Psoas muscle (tissue), 8 donors: Measurements from ENCODE around the gene CCDC88A. TPM values are rescaled to one million over a fixed set of nuclear protein-coding genes. Genes with fewer than 3 reads are reported as not detected.
"Not testable (repeated sequence)": the region's sequence is repeated elsewhere in the genome, so short reads cannot be mapped to it uniquely, and the experiment has no call there.

Experiments used
- ATAC-seq, 4 donors: fragments of 200-7000 bp; cut with Tn5 transposase; one replicate each; pipeline ENCODE4 v1.9.1; 2020; ENCODE audit warnings: moderate library complexity in 3 of 4, mild to moderate bottlenecking in 2 of 4
- DNase-seq, 2 donors: peaks; one replicate each; pipeline ENCODE4 v3.0.0-alpha.2; 2020
- H3K27ac ChIP-seq: fragments of 200-600 bp; one replicate; pipeline ENCODE4 v1.8.0; 2022
- H3K27me3 ChIP-seq, 3 donors: fragments of 200-600 bp in 1 of 3; one replicate each; pipeline versions ENCODE4 v1.6.1 to v1.8.0; 2013 to 2022; ENCODE audit warnings: low read length in 2 of 3, mild to moderate bottlenecking in 2 of 3, moderate library complexity in 1 of 3; ENCODE audit not compliant: insufficient read depth in 3 of 3
- H3K36me3 ChIP-seq, 2 donors: fragments of 200-600 bp in 1 of 2; one replicate each; pipeline versions ENCODE4 v1.6.1 to v1.8.0; 2013 to 2022; ENCODE audit warnings: low read depth in 1 of 2, mild to moderate bottlenecking in 1 of 2, moderate library complexity in 1 of 2; ENCODE audit not compliant: insufficient read depth in 1 of 2
- H3K4me1 ChIP-seq: fragments of 200-600 bp; one replicate; pipeline ENCODE4 v1.8.0; 2022
- H3K4me3 ChIP-seq: fragments of 200-600 bp; one replicate; pipeline ENCODE4 v1.8.0; 2022; ENCODE audit warnings: mild to moderate bottlenecking
- H3K9me3 ChIP-seq: fragments of 200-600 bp; one replicate; pipeline ENCODE4 v1.8.0; 2022
- CTCF ChIP-seq: fragments of 200-600 bp; IDR thresholded peaks from one replicate; pipeline ENCODE4 v1.8.0; 2022; ENCODE audit warnings: antibody characterized with exemption
- WGBS, 3 donors: extraction: QIAGEN DNeasy Blood & Tissue Kit; methylation state at CpG; one replicate each; pipeline versions ENCODE4 v1.1.6 to v1.1.7; 2013; 5-methylcytosine and 5-hydroxymethylcytosine counted together
- intact Hi-C, 2 donors: fragments of 100-400 bp; cut with DNase I; formaldehyde crosslinking; loops; one replicate each; pipeline versions ENCODE4 v1.11.0 to v1.14.2; 2022
- polyA plus RNA-seq, 3 donors: library from polyadenylated mRNA; stranded (reverse); fragments of 200-250 nt; gene quantifications; one replicate each; pipeline ENCODE4 v1.2.3, GENCODE V29; 2013
- total RNA-seq, 4 donors: library from RNA; stranded (reverse); fragmentation: NEBNext Ultra II Directional in 2 of 4; extraction: Animal tissue kit (Norgen Biotek cat#: 25700) in 2 of 4; gene quantifications; one replicate each; pipeline versions ENCODE4 v1.2.1 to v1.2.4, GENCODE V29; 2021 to 2023
- donor health status: healthy with polysubstance abuse.
- donor health status: DM: no; HTN: no; CAD: no; lungs with moderate emphysema.
- donor health status: Bipolar disorder and iron deficiency.
- donor health status: healthy.
- donor health status: DM: yes; HTN: yes; CAD: no.
- donor health status: DM: no; HTN: no; CAD: no.
- donor health status: DM: no; HTN: no; CAD: no.
- donor health status: DM: yes; HTN: yes; CAD: no.

Gene CCDC88A
- total and polyA plus RNA-seq, 7 donors, result 4.7 to 21.4 (median 12.3) TPM

- TF ChIP-seq CTCF, result no peak
- peak; percentile 93 to 98 (median 96) for ATAC-seq
- WGBS, 3 donors, result 1% methylated on average over 58 to 60 of the region's 60 CpGs
- peak; percentile 91 to 94 for DNase-seq
- H3K4me3 ChIP-seq, result peak overlapping the region; percentile 75
- peak overlapping the region; percentile 88 for H3K27ac ChIP-seq
- no peaks in the 10 kb centered on the region for H3K27me3 ChIP-seq
- H3K4me1 ChIP-seq, result peaks cover 11% of the 10 kb centered on the region
- intact Hi-C loops, result loop anchor here (5.0 to 10.0 kb wide), 2 partner anchors 132 to 135 kb away; partner anchors contain the start of gene CCDC88A (in 2 of the 2)
- no peaks in the 10 kb centered on the region for H3K36me3 ChIP-seq
- H3K9me3 ChIP-seq, result no peaks in the 10 kb centered on the region
Measured at GRCh38 chr2:55282110-55282917, 137.3 kb downstream of the CCDC88A start.

- WGBS, 3 donors, result 64 to 73% (median 66%) methylated on average over 5 of the region's 5 CpGs
- not testable (repeated sequence) for H3K36me3 ChIP-seq, H3K27me3 ChIP-seq, DNase-seq, H3K4me3 ChIP-seq, H3K9me3 ChIP-seq, ATAC-seq
- Histone ChIP-seq H3K27ac (peak overlapping the region; percentile 88), H3K4me1 (peaks cover 11% of the 10 kb centered on the region)
- intact Hi-C loops, result loop anchor here (5.0 to 10.0 kb wide), 2 partner anchors 134 to 136 kb away; partner anchors contain the start of gene CCDC88A (in 2 of the 2)
Measured at GRCh38 chr2:55280851-55281546, 138.7 kb downstream of the CCDC88A start.

- intact Hi-C loops, result loop anchor here (5.0 to 10.0 kb wide), 2 partner anchors 135 to 137 kb away; partner anchors contain the start of gene CCDC88A (in 2 of the 2)
- H3K9me3 ChIP-seq, H3K27me3 ChIP-seq, H3K36me3 ChIP-seq, DNase-seq, H3K27ac ChIP-seq, ATAC-seq, H3K4me3 ChIP-seq: not testable (repeated sequence)
- H3K4me1 ChIP-seq, result peaks cover 11% of the 10 kb centered on the region
- WGBS, 3 donors, result 53 to 65% (median 64%) methylated on average over 7 of the region's 7 CpGs
Measured at GRCh38 chr2:55279859-55280424, 139.7 kb downstream of the CCDC88A start.

GRCh38 chr2:55279214-55279835 is 140.3 kb downstream of the CCDC88A start:
- H3K27ac ChIP-seq, H3K9me3 ChIP-seq, ATAC-seq, DNase-seq, H3K36me3 ChIP-seq, intact Hi-C loops, H3K4me3 ChIP-seq, H3K27me3 ChIP-seq: not testable (repeated sequence)
- WGBS, 3 donors, result 34 to 37% (median 35%) methylated on average over 10 of the region's 10 CpGs
- H3K4me1 ChIP-seq, result peaks cover 11% of the 10 kb centered on the region

- Histone ChIP-seq H3K4me3 (no peak overlapping the region), H3K27me3 (no peaks in the 10 kb centered on the region), H3K9me3 (no peaks in the 10 kb centered on the region), H3K4me1 (no peaks in the 10 kb centered on the region), H3K36me3 (no peaks in the 10 kb centered on the region), H3K27ac (no peak overlapping the region)
- WGBS, 3 donors, result 80 to 89% (median 81%) methylated on average over 3 of the region's 3 CpGs
- ATAC-seq (no peak), DNase-seq (no peak)
- intact Hi-C loops, result no loop called here
- TF ChIP-seq CTCF, result no peak
Measured at GRCh38 chr2:55277310-55277709, 142.3 kb downstream of the CCDC88A start.

GRCh38 chr2:55274346-55274745 is 145.3 kb downstream of the CCDC88A start:
- ATAC-seq, intact Hi-C loops: not testable (repeated sequence)
- WGBS, 3 donors, result 85 to 90% (median 86%) methylated on average over 2 of the region's 2 CpGs

More at GRCh38 chr2:55274346-55274745, 145.3 kb downstream of the CCDC88A start:
- H3K27ac ChIP-seq, H3K27me3 ChIP-seq, H3K9me3 ChIP-seq, H3K4me1 ChIP-seq, DNase-seq, H3K4me3 ChIP-seq, H3K36me3 ChIP-seq: not testable (repeated sequence)
